DMS53 treated with DMSO at 0.1 percent for 48 hours (cell line): ENCODE data around the gene DPY19L1.
"Not testable (repeated sequence)": the region's sequence is repeated elsewhere in the genome, so short reads cannot be mapped to it uniquely, and the experiment has no call there.

Source experiments
- DNase-seq: peaks from one replicate; lab custom pipeline; 2025; ENCODE audit not compliant: unreplicated experiment; lab: John Stamatoyannopoulos, UW

The DPY19L1 gene

DNA sequence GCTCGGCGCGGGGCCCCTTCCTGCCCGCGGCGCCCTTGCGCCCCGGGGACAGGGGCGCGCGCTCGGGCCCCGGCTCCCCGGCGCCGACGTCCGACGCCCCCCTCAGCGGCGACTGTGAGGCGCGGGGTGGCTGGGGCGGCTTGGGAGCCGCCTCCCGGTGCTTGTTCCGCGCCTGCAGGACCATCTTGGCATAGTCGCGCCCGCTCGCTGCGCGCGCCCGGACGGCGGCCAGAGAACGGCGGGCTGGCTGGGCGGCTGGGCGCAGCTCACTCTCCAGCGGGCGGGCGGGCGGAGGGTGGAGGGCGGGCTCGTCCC, at the start of gene DPY19L1:
TSS of gene DPY19L1 (minus strand) at position 275 of the 315 bp plus-strand sequence. CDS start at position 184, 91 bp downstream.
- no peak for DNase-seq

DNA sequence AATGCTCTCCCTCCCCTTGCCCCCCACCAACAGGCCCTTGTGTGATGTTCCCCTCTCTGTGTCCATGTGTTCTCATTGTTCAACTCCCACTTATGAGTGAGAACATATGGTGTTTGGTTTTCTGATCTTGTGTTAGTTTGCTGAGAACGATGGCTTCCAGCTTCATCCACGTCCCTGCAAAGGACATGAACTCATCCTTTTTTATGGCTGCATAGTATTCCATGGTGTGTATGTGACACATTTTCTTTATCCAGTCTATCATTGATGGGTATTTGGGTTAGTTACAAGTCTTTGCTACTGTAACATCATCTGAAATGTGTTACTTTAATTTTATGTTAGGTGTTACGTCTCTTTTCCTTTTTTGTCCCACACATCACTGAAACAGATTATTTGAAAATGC, 42.2 kb upstream of the DPY19L1 start:
- not testable (repeated sequence) for DNase-seq

DNA sequence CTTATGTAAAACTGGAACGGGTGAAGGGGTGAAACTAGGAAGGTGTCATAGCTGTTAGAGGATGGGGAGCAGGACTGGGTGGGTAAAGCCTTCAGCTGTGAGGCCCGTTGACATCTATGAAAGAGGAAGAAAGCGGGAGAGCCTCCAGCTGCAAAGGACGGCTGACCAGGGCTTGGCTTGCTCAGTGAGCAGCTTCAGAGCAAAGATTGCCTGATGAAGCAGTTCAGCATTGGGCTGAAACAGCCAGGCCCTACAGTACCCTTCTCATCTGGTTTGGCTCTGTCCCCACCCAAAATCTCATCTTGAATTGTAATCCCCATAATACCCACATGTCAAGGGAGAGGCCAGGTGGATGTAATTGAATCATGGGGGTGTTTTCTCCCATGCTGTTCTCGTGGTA, 36.7 kb upstream of the DPY19L1 start:
- DNase-seq: not testable (repeated sequence)

DNA sequence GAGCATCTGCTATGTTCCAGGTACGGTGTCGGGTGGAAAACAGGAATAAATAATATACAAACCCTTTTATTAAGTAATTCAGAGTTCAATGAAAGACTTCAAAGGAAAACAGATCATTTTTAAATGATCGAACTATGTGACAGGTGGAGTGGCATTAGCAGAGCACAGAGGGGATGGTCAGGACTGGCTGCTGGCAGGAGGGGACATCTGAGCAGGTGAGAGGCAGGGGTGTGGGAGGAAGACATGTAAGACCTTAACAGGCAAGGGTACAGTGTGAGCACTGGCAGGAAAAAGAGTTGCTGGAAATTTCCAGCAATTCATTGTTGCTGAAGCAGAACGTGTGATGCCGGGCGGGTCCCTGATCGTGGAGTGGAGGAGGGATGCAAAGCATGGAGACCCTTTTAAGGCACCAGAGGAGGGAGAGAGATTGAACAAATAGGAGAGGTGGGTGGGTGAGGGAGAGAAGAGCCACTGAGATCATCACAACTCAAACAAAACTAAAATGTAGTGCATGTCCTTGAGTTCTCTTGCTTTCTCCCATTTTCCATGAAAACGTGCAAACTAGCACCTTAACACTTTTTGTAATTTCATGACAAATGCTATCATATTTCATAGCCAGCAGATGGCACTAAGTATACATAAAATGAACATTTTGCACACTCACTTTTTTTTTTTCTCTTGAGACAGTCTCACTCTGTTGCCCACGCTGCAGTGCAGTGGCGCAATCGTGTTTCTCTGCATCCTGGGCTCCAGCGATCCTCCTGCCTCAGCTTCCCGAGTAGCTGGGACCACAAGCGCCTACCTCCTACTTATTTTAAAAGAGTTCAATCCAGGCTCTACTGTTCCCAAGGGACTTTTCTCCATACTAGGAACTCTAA, 35.9 kb upstream of the DPY19L1 start:
- peak; percentile 60 for DNase-seq

DNA sequence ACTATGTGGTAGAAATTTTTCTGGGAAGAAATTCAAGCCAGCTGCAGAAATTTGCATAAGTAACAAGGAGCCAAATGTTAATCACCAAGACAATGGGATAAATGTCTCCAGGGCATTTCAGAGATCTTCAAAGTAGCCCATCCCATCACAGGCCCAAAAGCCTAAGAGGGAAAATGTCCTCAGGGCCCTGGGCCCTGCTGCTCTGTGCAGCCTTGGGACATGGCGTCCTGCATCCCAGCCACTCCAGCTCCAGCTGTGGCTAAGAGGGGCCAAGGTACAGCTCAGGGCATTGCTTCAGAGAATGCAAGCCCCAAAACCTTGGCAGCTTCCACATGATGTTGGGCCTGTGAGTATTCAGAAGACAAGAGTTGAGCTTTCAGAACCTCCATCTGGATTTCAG, 31.8 kb upstream of the DPY19L1 start:
- DNase-seq: not testable (repeated sequence)

DNA sequence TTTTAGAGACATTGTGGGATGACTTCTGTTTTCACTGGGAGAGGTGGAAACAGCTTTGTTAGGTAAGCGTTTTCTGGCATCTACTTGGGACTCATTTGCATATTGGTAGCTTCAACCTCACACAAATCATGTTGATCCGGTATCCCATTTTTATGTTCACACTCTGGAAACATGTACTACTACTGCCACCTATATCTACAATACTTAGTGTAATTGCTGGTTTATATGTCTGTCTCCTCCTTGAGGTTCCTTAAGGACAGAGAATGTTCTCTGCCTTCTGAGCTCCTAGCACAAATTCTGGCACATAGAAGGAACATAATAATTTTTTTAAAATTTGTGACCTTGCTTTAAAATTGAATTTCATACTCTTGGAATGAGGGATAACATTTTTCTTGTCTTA, 28.1 kb upstream of the DPY19L1 start:
- DNase-seq: not testable (repeated sequence)

DNA sequence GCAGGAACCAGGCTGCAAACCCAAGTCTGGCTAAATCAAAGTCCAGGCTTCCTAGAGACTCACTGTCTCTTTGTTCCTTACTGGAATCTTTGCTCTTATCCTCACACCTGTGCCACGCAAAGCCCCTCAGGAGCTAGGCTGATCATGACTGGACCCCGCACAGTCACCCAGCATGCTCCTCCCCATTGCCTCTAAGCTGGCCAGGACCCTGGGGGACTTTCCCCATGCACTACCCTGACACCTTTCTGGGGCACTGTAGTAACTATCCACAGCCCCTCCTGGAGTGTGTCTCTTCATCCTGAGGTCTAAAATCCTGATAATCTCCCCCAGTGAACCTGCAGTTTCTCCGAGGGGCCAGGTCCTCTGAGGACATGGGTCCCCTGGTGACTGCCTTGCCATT, 21.3 kb upstream of the DPY19L1 start:
- not testable (repeated sequence) for DNase-seq

DNA sequence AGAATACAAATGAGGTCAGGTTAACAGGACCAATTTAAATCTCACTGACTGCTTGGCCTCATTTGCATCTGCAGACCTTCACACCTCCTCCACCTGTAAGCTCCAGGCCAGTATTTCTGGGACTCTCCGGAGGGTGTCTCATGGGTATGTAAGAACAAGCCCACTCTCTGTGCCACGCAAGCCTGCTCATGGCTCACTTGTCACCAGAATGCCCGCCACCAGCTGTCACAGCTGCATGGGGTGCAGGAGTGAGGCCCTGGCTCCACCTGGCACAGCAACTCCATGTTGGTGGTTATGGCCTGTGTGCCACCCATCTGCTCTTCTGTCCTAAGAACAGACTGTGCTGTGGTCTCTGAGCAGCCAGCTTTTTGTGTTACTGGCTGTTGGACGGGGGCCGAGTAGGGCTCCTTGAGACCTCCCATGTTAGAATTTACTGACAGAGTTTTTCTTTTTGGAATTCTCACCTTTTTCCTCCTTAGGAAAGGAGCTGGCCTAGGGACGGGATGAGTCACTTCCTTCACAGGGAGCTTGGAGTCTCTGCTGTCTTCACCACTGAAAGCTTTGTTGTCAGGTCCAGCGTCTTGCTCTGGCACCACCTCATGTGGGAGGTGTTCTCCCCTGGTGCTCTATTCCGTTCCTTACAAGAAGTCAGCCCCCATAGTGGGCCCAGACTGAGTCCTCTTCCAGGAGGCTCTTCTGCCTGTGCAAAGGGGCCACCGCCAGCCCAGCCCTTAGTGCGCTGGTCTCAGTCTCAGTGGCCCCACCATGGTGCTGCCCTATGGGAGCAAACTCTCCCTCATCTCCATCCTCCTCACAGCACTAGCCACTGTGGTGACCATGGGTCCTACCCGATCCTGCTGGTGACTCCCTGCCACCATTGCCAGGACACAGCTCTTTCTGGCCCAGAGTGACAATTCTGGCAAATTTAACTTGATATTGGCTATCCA, 20.5 kb upstream of the DPY19L1 start:
- not testable (repeated sequence) for DNase-seq

DNA sequence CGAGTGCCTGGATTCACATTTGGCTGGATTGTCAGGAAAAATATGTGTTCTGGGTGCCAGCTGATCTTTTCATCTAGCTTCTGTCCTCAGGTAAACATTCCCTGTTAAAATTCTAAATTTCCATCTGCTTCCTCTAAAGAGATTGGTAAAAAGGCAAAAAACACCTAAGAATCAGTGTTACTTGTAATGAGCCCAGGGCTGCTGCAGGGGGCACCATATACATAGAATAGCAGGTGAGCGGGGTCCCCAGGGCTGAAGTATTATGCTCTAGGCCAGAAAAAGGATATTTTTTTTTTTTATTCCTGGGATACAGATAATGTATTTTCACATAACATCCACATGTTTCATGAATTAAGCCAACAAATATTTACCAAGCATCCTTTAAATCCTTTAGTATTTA, 18.4 kb upstream of the DPY19L1 start:
- DNase-seq: not testable (repeated sequence)

DNA sequence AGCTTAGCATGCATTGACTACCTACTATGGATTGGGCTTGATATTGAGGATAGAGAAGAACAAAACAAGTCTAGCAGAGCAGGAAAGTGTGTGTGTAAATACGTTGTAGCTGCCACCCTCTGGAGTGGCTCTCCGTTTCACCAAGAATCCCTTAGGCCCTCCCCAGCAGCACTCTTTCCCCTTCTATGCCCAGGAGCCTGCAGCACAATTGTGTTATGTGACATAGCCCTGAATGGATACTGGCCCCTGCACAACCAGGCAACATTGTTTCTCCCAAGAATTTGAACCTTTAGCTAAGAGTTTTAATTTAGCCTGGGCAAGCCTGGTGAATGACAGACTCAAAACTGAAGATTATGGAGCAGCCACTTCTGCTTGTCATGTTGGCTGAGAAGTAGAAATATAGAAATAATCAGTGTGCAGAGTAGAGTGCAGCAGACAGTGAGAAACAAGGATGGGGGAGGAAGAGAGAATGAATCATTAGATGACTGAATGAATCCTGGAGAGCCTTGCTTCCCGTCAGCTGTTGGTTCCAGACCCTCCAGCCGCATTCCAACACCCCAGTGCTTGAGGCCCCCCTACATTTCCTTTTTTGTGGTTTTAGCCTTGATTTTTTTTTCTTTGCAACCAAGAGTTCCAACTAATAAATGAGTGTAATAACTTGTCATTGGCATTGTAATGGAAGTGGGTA, 16.3 kb upstream of the DPY19L1 start:
- not testable (repeated sequence) for DNase-seq

DNA sequence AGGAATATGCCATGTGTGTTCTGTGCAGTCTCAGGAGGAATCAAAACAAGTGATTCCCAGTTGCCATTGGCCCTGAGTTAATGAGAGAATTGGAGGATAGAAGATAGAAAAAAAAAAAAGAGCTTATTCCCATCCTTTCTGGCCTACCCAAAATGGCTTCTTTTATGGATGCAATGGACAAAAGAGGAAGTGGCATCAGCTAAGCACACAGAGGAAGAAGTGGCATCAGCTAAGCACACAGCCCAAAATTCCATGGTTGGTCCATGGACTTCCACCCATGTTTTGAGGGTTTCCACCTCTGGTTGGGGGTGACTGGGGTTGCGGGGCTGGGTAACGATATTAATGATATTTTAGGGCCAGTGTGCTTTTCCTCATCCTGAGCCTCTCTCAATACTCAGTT, 11.1 kb upstream of the DPY19L1 start:
- not testable (repeated sequence) for DNase-seq

DNA sequence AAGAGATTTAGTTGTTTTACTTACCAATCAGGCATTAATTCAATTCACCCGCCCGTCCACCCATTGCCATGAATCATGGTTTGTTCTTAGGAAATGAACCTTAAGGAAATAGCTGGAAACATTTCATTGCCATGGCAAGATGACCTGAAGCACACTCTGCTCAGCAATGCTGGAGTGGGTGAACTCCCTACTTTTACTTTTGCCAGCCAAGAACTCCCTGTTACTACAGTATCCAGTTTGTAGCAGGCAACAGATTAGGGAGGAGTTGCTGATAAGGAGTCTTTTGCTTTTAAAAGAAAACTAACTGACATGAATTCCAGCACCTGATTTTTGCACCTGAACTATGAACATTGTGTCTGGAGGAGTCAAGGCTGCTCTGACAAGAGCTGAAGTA, 10.6 kb upstream of the DPY19L1 start:
- not testable (repeated sequence) for DNase-seq

DNA sequence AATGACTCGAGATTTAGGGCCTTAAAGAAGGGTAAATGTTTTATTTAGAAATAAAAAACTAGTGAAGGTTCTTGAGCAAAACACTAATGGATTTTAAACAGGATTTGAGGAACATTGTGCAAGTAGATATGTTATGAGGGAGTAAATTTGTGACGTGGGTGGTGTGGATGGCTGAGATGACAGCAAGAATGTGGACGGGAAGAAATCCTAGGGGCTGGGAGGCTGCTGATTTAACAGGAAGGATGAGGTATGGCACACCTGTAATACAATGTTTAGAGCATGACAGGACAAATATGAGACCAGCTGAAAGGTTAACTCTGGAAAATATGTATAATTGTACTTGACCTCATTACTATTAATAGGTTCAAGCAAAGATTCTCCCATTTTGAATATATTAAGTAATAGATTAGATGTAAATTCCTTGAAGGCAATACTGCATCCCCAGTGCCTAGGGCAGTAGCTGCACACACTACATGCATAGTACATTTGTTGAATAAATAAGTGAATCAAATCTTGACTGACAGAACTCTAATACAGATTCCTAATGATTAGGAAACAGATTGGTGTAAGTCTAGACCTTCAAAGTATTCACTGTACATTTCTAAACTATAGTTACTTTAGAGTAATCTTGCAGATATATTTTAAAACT, 10.1 kb upstream of the DPY19L1 start:
- not testable (repeated sequence) for DNase-seq

DNA sequence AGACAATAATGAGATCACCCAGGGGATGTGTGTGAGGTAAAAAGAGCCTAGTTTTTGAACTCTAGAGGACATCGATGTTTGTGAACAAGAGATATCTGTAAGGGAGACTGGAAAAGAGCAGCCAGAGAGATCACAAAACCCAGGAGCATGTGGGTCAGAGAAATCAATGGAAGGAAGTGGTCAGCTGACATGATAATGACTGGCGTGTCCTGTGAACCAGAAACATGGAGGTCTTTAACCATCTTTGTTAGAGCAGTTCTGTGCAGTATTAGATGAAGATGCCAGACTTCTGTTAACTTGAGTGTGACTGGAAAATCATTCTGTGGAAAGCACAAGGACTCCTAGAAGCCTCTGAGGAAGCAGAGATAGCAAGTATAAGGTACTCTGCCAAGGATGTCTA, 6.0 kb upstream of the DPY19L1 start:
- not testable (repeated sequence) for DNase-seq

DNA sequence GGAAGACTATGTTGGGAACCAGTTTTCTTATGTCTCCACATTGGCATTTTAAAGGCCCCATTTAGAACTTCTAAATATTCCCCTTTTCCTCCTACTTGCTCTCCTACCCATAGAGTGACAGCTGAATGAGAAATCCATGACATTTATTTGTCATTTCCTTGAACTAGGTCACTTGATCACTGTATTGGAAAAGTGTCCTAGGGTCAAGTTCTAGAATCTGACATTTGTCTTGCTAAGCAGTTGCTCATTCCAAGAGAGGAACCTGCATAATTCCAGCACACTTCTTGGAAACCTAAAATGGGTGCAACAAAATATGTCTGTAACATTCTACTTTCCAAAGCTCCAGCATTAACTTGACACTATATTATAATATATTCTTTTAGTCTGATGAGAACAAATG, 3.6 kb upstream of the DPY19L1 start:
- no peak for DNase-seq

DNA sequence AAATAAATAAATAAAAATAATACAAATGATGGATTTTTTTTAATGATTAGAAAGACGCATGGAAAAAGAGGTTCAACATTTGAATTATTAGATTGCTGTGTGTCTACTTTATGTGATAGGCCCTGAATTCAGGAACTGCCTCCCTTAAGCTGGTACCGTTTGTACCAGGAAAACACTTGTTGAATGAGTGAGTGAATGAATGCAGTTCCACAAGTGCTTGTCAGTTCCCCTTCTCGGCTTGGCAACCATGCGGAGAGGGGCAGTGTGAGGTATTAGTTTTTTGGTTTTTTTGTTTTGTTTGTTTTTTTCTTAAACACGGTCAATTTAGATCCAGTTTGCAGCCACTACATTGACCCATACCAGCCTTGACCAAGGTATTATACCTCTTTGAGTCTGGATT, 2.1 kb upstream of the DPY19L1 start:
- no peak for DNase-seq

DNA sequence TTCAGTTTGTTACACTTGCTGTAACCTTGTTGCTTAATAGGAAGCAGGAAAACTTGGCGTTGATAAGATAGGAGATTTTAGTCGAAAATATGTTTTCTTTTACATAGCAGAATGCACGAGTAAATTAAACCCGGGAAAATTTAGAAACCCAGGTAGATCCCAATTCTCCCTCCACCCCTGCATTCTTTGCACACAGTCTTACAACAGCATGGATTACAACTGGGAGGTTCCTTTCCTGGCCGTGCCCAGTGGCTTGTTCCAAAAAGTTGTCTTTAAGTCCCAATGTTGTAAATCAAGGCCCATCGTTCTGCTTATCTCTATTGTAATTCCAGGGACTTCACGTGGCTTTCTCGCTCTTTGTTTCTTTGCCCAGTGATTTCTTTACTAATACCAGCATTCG, 1.1 kb upstream of the DPY19L1 start:
- no peak for DNase-seq

DNA sequence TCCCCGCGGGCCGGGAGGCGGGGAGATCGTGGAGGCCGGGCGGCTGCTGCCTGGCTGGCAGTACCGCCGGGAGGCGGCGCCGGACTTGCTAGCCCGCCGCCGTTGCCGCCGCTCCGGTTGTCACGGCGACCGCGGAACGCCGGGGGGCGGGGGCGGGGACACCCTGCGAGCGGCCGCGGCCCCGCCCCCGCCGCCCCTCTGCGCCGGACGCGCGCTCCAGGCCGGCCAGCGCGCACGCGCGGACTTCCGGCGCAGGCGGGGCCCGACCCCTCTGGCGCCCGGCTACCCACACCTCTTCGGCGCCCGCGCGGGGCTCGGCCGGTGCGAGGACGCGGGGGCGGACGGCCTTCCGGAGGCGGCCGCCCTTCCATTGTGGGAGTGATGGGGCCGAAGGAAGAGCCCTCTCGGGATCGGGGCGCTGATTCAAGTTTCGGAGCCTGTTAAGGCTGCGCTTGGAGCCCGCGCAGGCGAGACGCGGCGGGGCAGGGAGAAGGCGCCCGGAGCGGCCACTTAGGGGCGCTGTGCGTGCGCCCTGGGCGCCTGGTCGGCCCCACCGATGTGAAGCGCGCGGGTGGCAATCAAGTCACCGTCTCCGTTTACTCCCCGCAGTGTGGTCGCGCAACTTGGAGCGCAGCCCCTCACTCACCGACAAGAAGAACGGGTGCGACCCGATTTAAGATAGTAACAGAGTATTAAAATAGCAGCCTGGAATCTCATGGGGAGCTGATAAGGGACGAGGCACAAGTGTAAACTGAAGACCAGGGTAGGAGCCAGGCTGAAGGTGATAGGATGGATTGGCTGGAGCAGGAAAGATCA, 449 bp upstream of the DPY19L1 start:
- peak; percentile 94 for DNase-seq

DNA sequence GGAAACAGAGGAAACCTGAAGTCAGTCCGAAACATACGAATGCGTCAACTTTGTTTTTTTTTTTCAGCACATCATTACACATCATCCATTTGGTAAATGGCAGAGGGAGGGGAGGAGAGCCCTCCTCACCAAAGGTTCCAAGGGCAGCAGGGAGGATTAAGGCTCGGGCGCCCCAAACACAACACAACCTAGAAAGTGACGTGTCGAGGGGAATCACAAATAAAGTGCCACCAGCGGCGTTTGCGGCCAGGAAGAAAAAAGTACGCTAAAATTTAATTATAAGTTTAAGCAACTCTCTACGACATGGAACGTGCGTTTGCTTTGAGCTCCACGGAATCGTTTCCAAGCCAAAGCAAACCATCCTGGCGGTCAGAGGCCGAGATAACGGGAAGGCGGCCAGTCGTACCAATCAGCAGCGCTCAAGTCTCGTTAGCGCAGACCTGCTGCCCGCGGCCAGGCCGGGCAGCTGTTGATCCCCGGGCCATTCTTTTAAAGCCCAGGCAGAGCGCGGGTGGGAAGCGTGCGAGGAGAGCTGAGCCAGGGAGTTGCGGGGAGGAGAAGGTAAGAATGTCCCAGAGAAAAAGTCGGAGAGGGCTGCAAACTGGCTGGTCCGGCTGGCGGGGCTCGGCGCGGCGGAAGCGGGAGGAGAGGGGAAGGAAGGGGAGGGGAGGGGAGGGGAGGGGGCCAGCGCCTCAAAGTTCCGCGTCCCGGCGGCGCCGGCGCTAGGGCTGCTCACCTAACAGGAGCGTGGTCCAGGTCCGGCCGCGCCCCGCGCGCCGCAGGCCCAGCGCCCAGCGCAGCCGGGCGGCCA, 719 bp downstream of the DPY19L1 start:
- peak; percentile 64 for DNase-seq
